HG02763 (cell line): ENCODE results near the gene EIF4G1.

Experiments
- ATAC-seq: cut with Tn5 transposase; IDR thresholded peaks from one replicate; pipeline ENCODE4 v1.9.1; 2021; ENCODE audit warnings: mild to moderate bottlenecking, moderate library complexity; ENCODE audit not compliant: unreplicated experiment

Gene EIF4G1

GRCh38 chr3:184349563-184350470 is 35.4 kb downstream of the EIF4G1 start:
- no peak for ATAC-seq

DNA sequence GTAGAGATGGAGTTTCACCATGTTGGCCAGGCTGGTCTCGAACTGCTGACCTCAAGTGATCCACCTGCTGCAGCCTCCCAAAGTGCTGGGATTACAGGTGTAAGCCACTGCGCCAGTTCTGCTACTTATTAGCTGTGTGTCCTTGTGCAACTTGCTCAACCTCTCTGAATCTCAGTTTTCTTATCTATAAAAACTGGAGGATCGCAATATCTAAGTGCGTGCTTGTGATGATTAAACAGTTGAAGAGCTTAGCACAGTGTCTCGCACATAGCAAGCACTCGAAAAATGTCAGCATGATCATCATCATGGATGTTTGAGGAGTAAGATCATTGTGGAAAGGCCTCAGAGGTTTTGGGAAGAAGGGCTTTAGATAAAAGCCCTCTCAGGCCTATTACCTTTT is 36.2 kb downstream of the EIF4G1 start:
- ATAC-seq, result no peak

- no peak for ATAC-seq
These were observed 37.2 kb downstream of the EIF4G1 start for GRCh38 chr3:184351511-184352148.

DNA sequence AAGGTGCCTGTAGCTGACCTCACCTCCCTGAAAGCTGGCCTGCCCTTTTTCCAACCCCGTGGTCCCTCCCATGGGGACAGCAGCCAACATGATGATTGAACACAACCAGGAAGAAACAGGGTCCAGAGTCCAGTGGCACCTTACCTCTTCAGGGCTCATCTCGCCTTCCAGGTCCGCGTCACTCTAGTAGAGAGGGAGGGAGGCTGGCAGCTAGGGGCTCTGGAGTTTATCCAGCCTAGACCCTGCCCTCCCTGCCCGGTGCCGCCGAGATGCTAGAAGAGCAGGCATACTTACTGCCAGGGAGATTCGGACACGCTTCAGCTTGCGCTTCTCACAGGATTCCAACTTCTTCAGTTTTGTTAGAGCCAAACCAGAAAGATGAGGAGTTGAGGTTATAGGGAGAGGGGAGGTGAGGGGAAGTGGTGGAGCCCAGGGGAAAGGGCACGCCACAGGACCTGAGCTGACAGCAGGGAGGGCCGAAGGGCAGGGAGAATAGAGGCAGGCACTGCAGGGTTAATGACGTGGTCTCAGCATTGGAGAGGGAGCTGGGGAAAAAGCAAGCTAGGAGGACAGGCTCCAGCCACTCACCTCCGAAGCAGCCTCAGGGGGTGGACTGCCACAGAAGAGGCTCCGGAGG is 37.9 kb downstream of the EIF4G1 start:
- no peak for ATAC-seq

DNA sequence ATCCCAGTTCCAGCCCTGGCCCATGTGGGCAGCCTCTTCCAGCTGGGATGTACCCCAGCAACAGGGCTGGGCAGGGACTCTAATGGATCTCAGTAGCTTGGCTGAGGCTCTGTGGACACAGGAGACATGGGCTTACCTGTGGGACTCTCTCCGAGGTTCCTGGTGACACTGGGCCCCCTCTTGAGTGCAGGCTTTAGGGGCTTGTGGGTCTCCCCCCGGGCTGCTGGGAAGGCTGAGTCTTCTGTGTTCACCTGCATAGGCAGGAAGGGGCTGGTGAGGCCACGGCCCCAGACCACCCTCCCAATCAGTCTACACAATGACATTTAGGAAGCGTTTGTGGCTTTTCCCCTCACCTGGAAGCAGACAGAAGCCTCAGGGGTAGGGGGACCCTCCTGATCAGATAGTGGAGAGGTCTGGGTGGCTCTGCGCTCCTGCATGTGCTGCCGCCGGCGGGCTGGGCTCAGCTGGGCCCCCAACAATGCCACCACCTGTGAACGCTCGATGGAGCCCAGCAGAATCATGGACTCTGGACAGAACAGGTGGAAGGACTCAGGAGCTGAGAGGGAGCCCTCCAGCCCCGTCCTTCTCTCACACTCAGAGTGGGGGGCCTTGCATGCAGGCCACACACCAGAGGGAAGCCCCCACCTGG is 38.6 kb downstream of the EIF4G1 start:
- no peak for ATAC-seq

DNA sequence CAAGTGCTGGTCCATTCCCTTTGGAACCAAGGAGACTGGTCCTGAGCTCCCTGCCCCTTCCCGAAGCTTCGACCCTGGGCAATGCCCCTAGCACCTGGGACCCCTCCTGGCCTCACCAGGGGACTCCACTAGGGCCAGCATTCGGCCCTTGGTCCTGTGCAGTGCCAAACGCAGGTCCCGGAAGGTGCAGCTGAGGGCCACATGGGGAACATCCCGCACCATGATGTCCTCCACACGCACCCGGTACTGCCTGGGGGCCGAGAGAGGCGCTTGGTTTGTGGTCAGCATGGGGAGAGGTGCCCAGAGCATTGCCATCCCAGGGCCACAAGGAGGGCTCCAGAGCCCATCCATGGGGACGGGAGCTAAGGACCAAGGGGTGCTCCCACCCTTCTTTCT is 39.1 kb downstream of the EIF4G1 start:
- no peak for ATAC-seq

GRCh38 chr3:184354121-184354728 is 39.8 kb downstream of the EIF4G1 start:
- no peak for ATAC-seq

DNA sequence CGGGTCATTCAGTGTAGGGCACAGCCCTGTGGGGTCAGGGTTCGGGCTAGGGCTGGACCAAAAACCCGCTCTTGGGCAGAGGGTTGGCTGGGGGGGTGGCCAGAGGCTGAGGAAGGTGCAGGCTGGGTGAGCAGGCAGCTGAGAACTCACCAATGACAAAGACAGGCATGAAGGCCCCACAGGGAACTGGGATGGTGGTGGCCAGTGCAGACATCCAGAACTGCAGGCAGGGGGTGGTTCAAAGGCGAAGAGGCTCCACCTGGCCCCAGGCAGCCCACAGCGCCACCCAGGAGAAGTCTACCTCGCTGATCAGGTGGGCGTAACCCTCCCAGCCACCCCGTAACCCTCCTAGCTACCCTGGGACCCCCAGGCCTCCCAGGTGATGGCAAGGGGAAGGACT is 40.3 kb downstream of the EIF4G1 start:
- ATAC-seq, result no peak

DNA sequence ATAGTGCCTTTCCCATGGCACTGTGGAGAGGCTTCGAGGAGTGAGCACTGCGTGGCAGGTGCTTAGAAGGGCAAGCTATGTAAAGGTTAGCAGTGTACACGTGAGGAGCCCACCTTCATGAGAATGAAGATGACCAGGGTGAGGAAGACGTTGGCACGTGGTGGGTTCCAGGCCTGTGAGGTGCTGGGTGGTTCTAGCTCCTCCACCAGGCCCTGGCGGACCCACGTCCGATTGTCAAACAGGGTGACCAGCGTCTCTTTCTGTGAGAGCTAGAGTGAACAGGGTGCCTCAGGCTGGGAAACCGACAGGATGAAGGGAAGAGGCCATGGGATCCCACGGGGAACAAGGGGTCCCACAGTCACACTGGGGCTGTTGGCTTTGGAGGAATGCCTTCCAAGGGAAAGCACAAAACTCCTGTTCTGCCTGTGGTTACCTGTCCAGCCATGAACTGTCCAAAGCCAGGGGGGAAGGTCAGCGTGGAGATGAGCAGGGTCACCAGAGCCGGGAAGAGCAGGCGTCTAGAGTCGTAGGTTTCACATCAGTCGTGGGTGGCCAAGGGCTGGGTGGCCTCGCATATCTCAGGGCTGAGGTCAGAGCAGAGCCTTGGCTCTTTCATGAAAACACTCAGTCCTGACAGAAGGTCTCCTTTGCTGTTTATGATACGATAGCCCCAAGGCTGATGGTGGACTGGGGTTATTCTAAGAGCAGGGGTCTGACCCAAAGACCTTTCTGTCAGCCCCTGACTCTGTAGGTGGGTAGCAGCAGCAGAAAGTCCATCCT is 41.0 kb downstream of the EIF4G1 start:
- ATAC-seq, result no peak

- ATAC-seq, result no peak
These were observed 43.1 kb downstream of the EIF4G1 start for GRCh38 chr3:184357248-184358123.

DNA sequence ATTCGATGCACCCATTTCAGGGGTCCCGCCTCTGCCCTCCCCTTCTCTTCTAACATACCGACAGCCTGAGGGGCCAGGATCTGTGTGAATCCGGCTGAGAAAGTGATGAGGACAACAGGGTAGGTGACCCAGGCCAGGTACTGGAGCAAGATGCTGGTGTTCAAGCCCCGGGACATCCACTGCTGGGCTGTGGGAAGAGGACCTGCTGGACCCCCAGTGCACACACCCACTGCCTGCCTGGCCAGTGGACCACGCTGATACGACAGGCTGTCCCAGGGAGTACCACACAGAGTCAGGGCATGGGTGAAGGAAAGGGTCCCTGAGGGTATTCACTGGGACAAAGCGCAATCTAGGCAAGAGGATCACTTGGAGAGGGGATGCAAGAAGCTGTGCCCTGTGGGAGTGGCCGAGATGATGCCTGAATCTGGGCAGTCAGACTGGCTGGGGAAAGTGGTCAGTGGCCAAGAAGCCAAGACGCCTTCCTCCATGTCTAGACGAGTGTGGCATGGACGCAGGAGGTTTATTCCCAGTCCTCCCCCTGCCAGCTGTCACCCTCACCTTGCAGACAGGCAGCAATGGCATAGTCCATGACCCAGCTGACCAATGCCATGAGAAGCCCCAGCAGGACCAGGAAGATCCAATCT is 43.8 kb downstream of the EIF4G1 start:
- no peak for ATAC-seq

- no peak for ATAC-seq
These were observed 44.5 kb downstream of the EIF4G1 start for GRCh38 chr3:184358921-184359350.

GRCh38 chr3:184359610-184360009 is 45.2 kb downstream of the EIF4G1 start:
- no peak for ATAC-seq

DNA sequence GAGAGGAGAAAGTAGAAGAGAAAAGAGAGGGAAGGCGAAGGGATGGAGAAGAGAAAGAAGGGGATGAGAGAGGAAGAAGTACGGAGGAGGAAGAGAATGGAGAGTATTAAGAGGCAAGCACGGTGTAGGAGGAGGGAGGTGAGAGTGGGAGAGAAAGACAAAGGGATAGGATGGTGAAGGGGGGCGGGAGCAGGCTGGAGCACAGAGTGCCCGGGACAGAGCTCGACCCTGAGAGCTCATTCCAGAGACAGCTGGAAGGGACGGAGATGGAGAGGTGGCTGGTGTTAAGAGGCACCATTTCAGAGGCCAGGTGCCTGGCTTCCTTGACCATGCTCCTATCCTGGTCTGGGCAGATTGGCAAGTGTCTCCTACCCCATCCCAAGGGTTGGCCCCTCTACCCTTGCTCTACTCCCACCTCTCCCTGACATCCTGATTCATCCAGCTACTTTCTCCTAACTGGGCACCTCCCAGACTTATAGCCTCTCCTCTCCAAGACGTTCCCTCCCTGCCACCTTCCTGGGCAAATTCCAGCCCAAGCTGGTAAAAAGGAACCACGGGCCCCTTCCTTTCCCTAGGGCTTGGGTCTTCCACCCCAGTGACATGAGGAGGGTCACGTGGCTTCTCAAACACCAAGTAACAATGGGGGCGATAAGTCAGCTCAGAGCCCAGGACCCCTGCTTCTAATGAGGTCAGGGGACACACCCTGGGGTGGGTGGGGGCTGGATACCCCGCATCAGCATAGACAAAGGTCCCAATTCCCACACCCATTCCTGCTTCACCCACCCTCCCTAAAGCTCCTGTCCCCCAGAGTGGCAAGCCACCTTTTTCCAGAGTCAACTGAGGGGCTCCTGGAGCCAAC is 45.9 kb downstream of the EIF4G1 start:
- no peak for ATAC-seq

DNA sequence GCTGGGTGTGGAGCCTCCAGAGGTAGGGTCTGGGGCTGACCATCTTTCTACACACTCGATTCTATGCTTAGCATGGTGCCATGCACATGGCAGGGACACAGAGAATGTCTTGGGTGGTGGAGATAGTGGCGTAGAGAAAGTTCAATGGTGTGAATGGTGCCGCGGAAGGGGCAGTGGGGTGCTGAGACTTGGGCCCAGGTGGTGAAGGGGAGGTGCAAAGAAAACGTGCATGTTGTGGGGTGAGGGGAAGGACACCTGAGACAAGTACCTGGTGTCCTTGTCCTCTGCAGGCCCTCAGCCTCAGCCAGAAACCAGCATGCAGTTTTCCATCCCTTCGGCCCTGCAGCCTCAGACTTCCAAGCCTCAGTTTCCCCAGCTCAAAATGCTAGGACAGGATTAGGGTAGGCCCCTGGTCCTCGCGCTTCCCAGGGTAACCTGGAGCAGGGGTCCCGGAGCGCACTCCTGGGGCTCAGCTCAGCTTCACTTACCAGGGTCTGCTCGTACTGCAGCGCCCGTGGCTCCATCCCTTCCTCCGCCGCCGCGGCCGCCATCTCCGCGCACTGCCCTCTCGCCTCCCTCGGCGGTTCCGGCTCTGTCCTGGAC is 46.6 kb downstream of the EIF4G1 start:
- no peak for ATAC-seq

DNA sequence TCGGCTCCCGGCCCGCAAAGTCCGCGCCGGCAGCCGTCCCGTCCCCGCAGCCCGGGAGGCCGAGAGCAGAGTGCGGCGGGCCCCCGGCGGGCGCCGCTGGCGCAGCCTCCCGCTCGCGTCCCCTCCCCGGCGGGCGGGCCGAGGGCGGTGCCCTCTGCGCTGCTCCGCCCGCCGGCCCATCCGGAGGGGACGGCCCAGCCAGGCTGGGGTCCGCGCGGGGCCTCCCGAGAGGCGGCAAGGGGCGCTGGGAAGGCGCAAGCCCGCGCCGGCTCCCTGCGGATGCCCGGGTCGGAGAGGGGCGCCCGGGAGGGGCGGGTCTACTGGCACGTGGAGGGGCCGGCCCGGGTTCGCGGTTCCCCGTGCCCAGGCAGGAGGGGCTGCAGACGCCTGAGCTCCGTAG is 47.1 kb downstream of the EIF4G1 start, which contains the start of the genes CLCN2 and POLR2H:
CLCN2 (minus strand) TSS at position 74 of the 400 bp plus-strand sequence. CDS start 126 bp downstream, outside the sequence.
POLR2H (plus strand) TSS at position 179 of the 400 bp plus-strand sequence. CDS start 1,783 bp downstream, outside the sequence.
- peak; percentile 39 for ATAC-seq
